ENCODE results near the gene GPR39.

Gene GPR39

GRCh38 chr2:132605236-132606180 lies 188.9 kb downstream of the GPR39 start:
- no peak for DNase-seq (ENCODE audit: low spot score)

GRCh38 chr2:132606649-132607048 lies 190.0 kb downstream of the GPR39 start:
- no peak for DNase-seq (ENCODE audit: low spot score)

GRCh38 chr2:132607426-132608090 lies 191.0 kb downstream of the GPR39 start:
- no peak for DNase-seq (ENCODE audit: low spot score)

GRCh38 chr2:132608311-132608710 lies 191.7 kb downstream of the GPR39 start:
- no peak for DNase-seq (ENCODE audit: low spot score)

- DNase-seq (ENCODE audit: low spot score) = no peak
These were observed 192.7 kb downstream of the GPR39 start for GRCh38 chr2:132609101-132609890.

- no peak for DNase-seq (ENCODE audit: low spot score)
These were observed 195.1 kb downstream of the GPR39 start for GRCh38 chr2:132611719-132612118.

GRCh38 chr2:132615329-132616085 lies 198.9 kb downstream of the GPR39 start:
- DNase-seq (ENCODE audit: low spot score) = no peak

GRCh38 chr2:132617989-132618388 lies 201.4 kb downstream of the GPR39 start:
- no peak for DNase-seq (ENCODE audit: low spot score)

- no peak for DNase-seq (ENCODE audit: low spot score)
These were observed 202.1 kb downstream of the GPR39 start for GRCh38 chr2:132618734-132619133.

- DNase-seq (ENCODE audit: low spot score) = peak; percentile 63
These were observed 203.5 kb downstream of the GPR39 start for GRCh38 chr2:132620115-132620514.

GRCh38 chr2:132621131-132621875 lies 204.7 kb downstream of the GPR39 start:
- DNase-seq (ENCODE audit: low spot score) = no peak

- peak; percentile 87 for DNase-seq (ENCODE audit: low spot score)
These were observed 206.7 kb downstream of the GPR39 start for GRCh38 chr2:132623096-132623839.

- DNase-seq (ENCODE audit: low spot score) = peak; percentile 27
These were observed 210.9 kb downstream of the GPR39 start for GRCh38 chr2:132627536-132627935.

GRCh38 chr2:132632000-132632649 lies 215.5 kb downstream of the GPR39 start:
- DNase-seq (ENCODE audit: low spot score) = peak; percentile 43

- no peak for DNase-seq (ENCODE audit: low spot score)
These were observed 217.0 kb downstream of the GPR39 start for GRCh38 chr2:132633635-132634034.

- DNase-seq (ENCODE audit: low spot score) = no peak
These were observed 219.7 kb downstream of the GPR39 start for GRCh38 chr2:132636346-132636745.

GRCh38 chr2:132638313-132639040 lies 221.9 kb downstream of the GPR39 start:
- DNase-seq (ENCODE audit: low spot score) = no peak

GRCh38 chr2:132640116-132640515 lies 223.5 kb downstream of the GPR39 start:
- no peak for DNase-seq (ENCODE audit: low spot score)

- no peak for DNase-seq (ENCODE audit: low spot score)
These were observed 225.2 kb downstream of the GPR39 start for GRCh38 chr2:132641819-132642218.
